Endothelial cell of umbilical vein (primary cell): ENCODE measurements around the gene SSBP3. TPM values are rescaled to one million over a fixed set of nuclear protein-coding genes. Genes with fewer than 3 reads are reported as not detected.

Experiments
- BruUV-seq: library from RNA; stranded (reverse); fragments of 400-500 nt; replicated peaks from 2 replicates; lab custom pipeline; 2021; lab: Mats Ljungman, UMichigan
- CTCF ChIA-PET: fragments of 300-600, 350-600 bp; sonication (Branson Sonifier 250); formaldehyde crosslinking; loops from one replicate; lab custom pipeline; 2021; ENCODE audit warnings: antibody characterized with exemption, inconsistent platforms; lab: Charles Lee
- POLR2A ChIA-PET: fragments of 300-600, 350-600 bp; sonication (Branson Sonifier 250); formaldehyde crosslinking; loops from one replicate; lab custom pipeline; 2021; ENCODE audit warnings: antibody characterized with exemption, inconsistent platforms; lab: Charles Lee
- DNase-seq: peaks from one replicate; pipeline ENCODE4 v3.0.0-alpha.2; 2011; ENCODE audit warnings: low read depth, low spot score
- FAIRE-seq: peaks from 2 replicates; lab custom pipeline; 2011; peaks lifted over from hg19 to GRCh38; lab: Jason Lieb, UNC
- H2AFZ ChIP-seq: 2 replicates; pipeline ENCODE4 v1.6.0; 2012; ENCODE audit warnings: low read depth, low read length, control low read depth, inconsistent platforms
- H3K27ac ChIP-seq: 2 replicates; pipeline ENCODE4 v1.5.1; 2011; ENCODE audit warnings: low read depth, mild to moderate bottlenecking, control low read depth, low read length, moderate library complexity; ENCODE audit not compliant: insufficient read depth
- H3K27me3 ChIP-seq, 2 experiments: 2 replicates each; pipeline versions ENCODE4 v1.6.0 to v1.6.1; 2011; ENCODE audit warnings: low read length in 2 of 2, mixed read lengths in 1 of 2; ENCODE audit not compliant: control insufficient read depth in 2 of 2, insufficient read depth in 2 of 2
- H3K36me3 ChIP-seq, 2 experiments: 2 replicates in 1 of 2; 3 replicates in 1 of 2; pipeline ENCODE4 v1.5.1; 2011; ENCODE audit warnings: low read length in 2 of 2, mild to moderate bottlenecking in 1 of 2, moderate library complexity in 1 of 2; ENCODE audit not compliant: control insufficient read depth in 2 of 2, insufficient read depth in 2 of 2; ENCODE audit errors: extremely low read depth in 1 of 2
- H3K4me1 ChIP-seq: 3 replicates; pipeline ENCODE4 v1.5.1; 2011; ENCODE audit warnings: mild to moderate bottlenecking, low read length; ENCODE audit not compliant: control insufficient read depth, insufficient read depth; ENCODE audit errors: extremely low read depth
- H3K4me2 ChIP-seq: 2 replicates; pipeline ENCODE4 v1.6.1; 2011; ENCODE audit warnings: low read length, control low read depth, mixed read lengths; ENCODE audit not compliant: insufficient read depth
- H3K4me3 ChIP-seq, 3 experiments: fragments of 200-600 bp in 1 of 3; sonication (generic), shearing (Covaris generic) in 1 of 3; replicated peaks in 1 of 3; 2 replicates each; pipeline ENCODE4 v1.5.1; 2011 to 2016; ENCODE audit warnings: control low read depth in 3 of 3, low read length in 3 of 3, mild to moderate bottlenecking in 2 of 3, inconsistent platforms in 1 of 3, low read depth in 1 of 3, moderate library complexity in 1 of 3; ENCODE audit not compliant: insufficient read depth in 1 of 3
- H3K79me2 ChIP-seq: 2 replicates; pipeline ENCODE4 v1.6.0; 2012; ENCODE audit warnings: low read length, inconsistent platforms; ENCODE audit not compliant: control insufficient read depth, insufficient read depth
- H3K9ac ChIP-seq: replicated peaks from 2 replicates; pipeline ENCODE3; 2011; ENCODE audit warnings: low read length, control low read depth; ENCODE audit not compliant: insufficient read depth; ENCODE audit errors: extremely low read depth
- H3K9me1 ChIP-seq: replicated peaks from 3 replicates; pipeline ENCODE4 v1.6.0; 2011; ENCODE audit warnings: mild to moderate bottlenecking, low read length; ENCODE audit not compliant: control insufficient read depth, insufficient read depth; ENCODE audit errors: extremely low read depth
- H3K9me3 ChIP-seq: replicated peaks from 2 replicates; pipeline ENCODE4 v1.5.1; 2012; ENCODE audit warnings: low read length, inconsistent platforms; ENCODE audit not compliant: control insufficient read depth, insufficient read depth
- H4K20me1 ChIP-seq: replicated peaks from 2 replicates; pipeline ENCODE3; 2011; ENCODE audit warnings: mild to moderate bottlenecking, low read length; ENCODE audit not compliant: control insufficient read depth, insufficient read depth; ENCODE audit errors: extremely low read depth
- EZH2 ChIP-seq: IDR thresholded peaks from 2 replicates; pipeline ENCODE4 v1.6.1; 2012; ENCODE audit warnings: borderline replicate concordance, low read depth, mild to moderate bottlenecking, moderate library complexity, low read length, inconsistent platforms; ENCODE audit not compliant: severe bottlenecking
- FOS ChIP-seq: IDR thresholded peaks from 2 replicates; pipeline ENCODE4 v1.6.1; 2011; ENCODE audit warnings: mild to moderate bottlenecking, low read length, moderate library complexity, borderline replicate concordance; ENCODE audit not compliant: insufficient read depth
- GATA2 ChIP-seq: IDR thresholded peaks from 2 replicates; pipeline ENCODE4 v1.7.0; 2011; ENCODE audit warnings: low read depth, mild to moderate bottlenecking, moderate library complexity, mixed read lengths, low read length; ENCODE audit not compliant: insufficient read length, insufficient read depth
- JUN ChIP-seq: IDR thresholded peaks from 2 replicates; pipeline ENCODE4 v1.6.1; 2011; ENCODE audit warnings: borderline replicate concordance, low read depth; ENCODE audit not compliant: insufficient read length, insufficient read depth
- MYC ChIP-seq: IDR thresholded peaks from one replicate; pipeline ENCODE4 v1.6.1; 2011; ENCODE audit warnings: mild to moderate bottlenecking, low read depth, low read length
- POLR2A ChIP-seq: IDR thresholded peaks from 2 replicates; pipeline ENCODE4 v1.6.1; 2012; ENCODE audit warnings: low read depth, mild to moderate bottlenecking, control low read depth, low read length
- POLR2AphosphoS5 ChIP-seq: IDR thresholded peaks from 2 replicates; pipeline ENCODE4 v1.6.1; 2012; ENCODE audit warnings: low read depth, mild to moderate bottlenecking, control low read depth, low read length, moderate library complexity; ENCODE audit not compliant: insufficient read depth
- dilution Hi-C: fragments of 300-500 bp; cut with MboI; formaldehyde crosslinking; loops from one replicate; pipeline ENCODE4 v1.15.0; 2019; ENCODE audit warnings: low sequenced_read_pairs; ENCODE audit not compliant: extremely low pct_ligation_motif_present
- intact Hi-C: fragments of 100-400 bp; cut with micrococcal nuclease; formaldehyde crosslinking; loops from one replicate; pipeline ENCODE4 v1.10.0; 2022
- polyA plus RNA-seq, 4 experiments: library from polyadenylated mRNA; depleted of rRNA in 3 of 4; stranded (reverse) in 3 of 4; unstranded in 1 of 4; fragments of >200 nt; gene quantifications; 2 replicates each; pipeline versions ENCODE4 v1.2.1 to v1.2.3, GENCODE V29; 2011 to 2012; ENCODE audit warnings: missing spikeins in 1 of 4
- total RNA-seq: library from RNA; stranded (reverse); gene quantifications from 2 replicates; pipeline ENCODE4 v1.2.3, GENCODE V29; 2021
- TF ChIP-seq, protein P1 (sequence below), 2 donors: IDR thresholded peaks; 1 replicate in 1 of 2; 2 replicates in 1 of 2; pipeline ENCODE4 v1.5.1; 2011; ENCODE audit warnings: low read length in 2 of 2, mild to moderate bottlenecking in 2 of 2, moderate library complexity in 2 of 2, control low read depth in 1 of 2, inconsistent platforms in 1 of 2, low read depth in 1 of 2; ENCODE audit not compliant: insufficient read depth in 1 of 2; ENCODE audit errors: extremely low read depth in 1 of 2
- TF ChIP-seq, protein P2 (sequence below): IDR thresholded peaks from 2 replicates; pipeline ENCODE4 v1.6.1; 2011; ENCODE audit not compliant: insufficient read depth, insufficient read length

SSBP3 gene
- total and polyA plus RNA-seq, 2 donors (not counting 3 experiments of a cell fraction or from before 2014, with no cell fraction given) = 44.9 to 59.4 TPM

DNA sequence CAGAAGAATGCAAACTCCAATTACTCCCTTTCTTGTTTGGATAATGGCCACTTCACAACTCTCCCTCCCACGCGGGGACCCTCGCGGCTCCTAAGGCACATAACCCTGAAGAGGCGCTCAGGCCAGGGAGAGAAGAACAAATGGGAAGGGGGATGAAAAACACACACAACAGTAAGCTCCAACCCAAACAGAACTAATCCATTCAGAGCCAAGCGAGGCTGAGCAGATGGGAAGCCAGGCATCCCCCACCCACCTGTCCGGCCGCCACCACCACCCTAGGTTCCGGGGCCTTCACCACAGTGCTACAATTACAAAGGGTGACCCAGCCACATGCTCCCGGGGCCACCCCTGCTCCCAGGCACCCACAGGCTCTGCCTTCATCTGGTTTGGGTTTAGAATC lies 104.7 kb downstream of the SSBP3 start:
- no peaks in the 10 kb centered on the region for H3K27me3 ChIP-seq
- FAIRE-seq (no peak), DNase-seq (no peak)
- H2AFZ ChIP-seq = no peak overlapping the region
- intact Hi-C loops = no loop called here
- dilution Hi-C loops = no loop called here
- H3K4me1 ChIP-seq = peaks cover 17% of the 10 kb centered on the region
- POLR2A ChIA-PET = no interaction called here
- H3K27ac ChIP-seq = no peak overlapping the region
- no peaks in the 10 kb centered on the region for H3K9me1 ChIP-seq
- no peak overlapping the region for H3K9ac ChIP-seq
- no peaks in the 10 kb centered on the region for H3K36me3 ChIP-seq
- H3K4me2 ChIP-seq = no peak overlapping the region
- no TSS peak for BruUV-seq
- CTCF ChIA-PET = no interaction called here
- TF ChIP-seq FOS = no peak
- TF ChIP-seq JUN = no peak
- TF ChIP-seq, protein P1, sequence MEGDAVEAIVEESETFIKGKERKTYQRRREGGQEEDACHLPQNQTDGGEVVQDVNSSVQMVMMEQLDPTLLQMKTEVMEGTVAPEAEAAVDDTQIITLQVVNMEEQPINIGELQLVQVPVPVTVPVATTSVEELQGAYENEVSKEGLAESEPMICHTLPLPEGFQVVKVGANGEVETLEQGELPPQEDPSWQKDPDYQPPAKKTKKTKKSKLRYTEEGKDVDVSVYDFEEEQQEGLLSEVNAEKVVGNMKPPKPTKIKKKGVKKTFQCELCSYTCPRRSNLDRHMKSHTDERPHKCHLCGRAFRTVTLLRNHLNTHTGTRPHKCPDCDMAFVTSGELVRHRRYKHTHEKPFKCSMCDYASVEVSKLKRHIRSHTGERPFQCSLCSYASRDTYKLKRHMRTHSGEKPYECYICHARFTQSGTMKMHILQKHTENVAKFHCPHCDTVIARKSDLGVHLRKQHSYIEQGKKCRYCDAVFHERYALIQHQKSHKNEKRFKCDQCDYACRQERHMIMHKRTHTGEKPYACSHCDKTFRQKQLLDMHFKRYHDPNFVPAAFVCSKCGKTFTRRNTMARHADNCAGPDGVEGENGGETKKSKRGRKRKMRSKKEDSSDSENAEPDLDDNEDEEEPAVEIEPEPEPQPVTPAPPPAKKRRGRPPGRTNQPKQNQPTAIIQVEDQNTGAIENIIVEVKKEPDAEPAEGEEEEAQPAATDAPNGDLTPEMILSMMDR (IDR thresholded peaks at IDR 0.05; ENCODE audit: extremely low read depth in 1 of 2, insufficient read depth in 1 of 2, low read depth in 1 of 2, low read length in 2 of 2) = no peak
- no peak for TF ChIP-seq POLR2A
- TF ChIP-seq GATA2 = no peak
- TF ChIP-seq, protein P2, sequence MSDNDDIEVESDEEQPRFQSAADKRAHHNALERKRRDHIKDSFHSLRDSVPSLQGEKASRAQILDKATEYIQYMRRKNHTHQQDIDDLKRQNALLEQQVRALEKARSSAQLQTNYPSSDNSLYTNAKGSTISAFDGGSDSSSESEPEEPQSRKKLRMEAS = no peak
- peaks cover 43% of the 10 kb centered on the region for H3K79me2 ChIP-seq
- no peak overlapping the region for H3K4me3 ChIP-seq
- H4K20me1 ChIP-seq = no peaks in the 10 kb centered on the region
- no peaks in the 10 kb centered on the region for H3K9me3 ChIP-seq

DNA sequence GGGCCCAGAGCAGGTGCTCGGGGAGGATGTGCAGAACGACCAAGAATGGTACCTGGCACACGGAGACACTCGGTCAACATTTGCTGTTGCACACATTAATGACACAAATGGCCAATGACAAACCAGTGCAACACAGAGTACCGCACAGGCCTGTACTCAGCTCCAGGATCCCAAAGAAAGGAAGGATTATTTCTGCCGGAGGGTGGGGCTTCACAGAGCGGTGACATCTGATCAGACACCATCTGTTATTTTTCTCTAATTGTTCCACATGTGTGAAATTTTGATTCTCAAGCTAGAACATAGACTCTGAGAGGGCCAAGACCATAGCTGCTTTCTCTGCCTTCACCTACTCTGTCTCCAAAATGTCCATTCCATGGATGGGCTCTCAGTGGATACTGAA lies 105.8 kb downstream of the SSBP3 start:
- FAIRE-seq = no peak
- Histone ChIP-seq H3K9me1 (no peaks in the 10 kb centered on the region), H3K4me1 (peaks cover 17% of the 10 kb centered on the region), H3K36me3 (no peaks in the 10 kb centered on the region), H3K9ac (no peak overlapping the region), H4K20me1 (no peaks in the 10 kb centered on the region), H2AFZ (no peak overlapping the region), H3K27ac (no peak overlapping the region), H3K9me3 (no peaks in the 10 kb centered on the region), H3K27me3 (no peaks in the 10 kb centered on the region), H3K79me2 (peaks cover 48% of the 10 kb centered on the region), H3K4me2 (no peak overlapping the region), H3K4me3 (no peak overlapping the region)
- CTCF ChIA-PET = interaction anchor here (0.8 to 1.4 kb wide), 2 partner anchors 10 to 119 kb away, joined by 3 read pairs; no protein-coding TSS in a partner anchor
- intact Hi-C loops = no loop called here
- no TSS peak for BruUV-seq
- TF ChIP-seq JUN (no peak), POLR2A (no peak), MYC (no peak), FOS (no peak), GATA2 (no peak), EZH2 (no peak), POLR2AphosphoS5 (no peak)
- TF ChIP-seq, protein P2 = no peak
- TF ChIP-seq, protein P1 (IDR thresholded peaks at IDR 0.05; ENCODE audit: extremely low read depth in 1 of 2, insufficient read depth in 1 of 2, low read depth in 1 of 2, low read length in 2 of 2) = no peak
- DNase-seq = no peak
- POLR2A ChIA-PET = no interaction called here
- dilution Hi-C loops = no loop called here
